ENCODE measurements around the gene POLR1A. TPM values are rescaled to one million over a fixed set of nuclear protein-coding genes. Genes with fewer than 3 reads are reported as not detected.

Gene POLR1A
- total RNA-seq, 1 donor: 17.4 TPM

GRCh38 chr2:86047575-86048382 lies 57.9 kb downstream of the POLR1A start:
- no peak for DNase-seq (ENCODE audit: insufficient read length, low spot score, missing footprints)
- no peaks in the 10 kb centered on the region for H3K4me1 ChIP-seq (ENCODE audit: insufficient read depth, low read length)
- peaks cover 81% of the 10 kb centered on the region for H3K36me3 ChIP-seq (ENCODE audit: insufficient read depth, low read length)
- H3K4me3 ChIP-seq (ENCODE audit: insufficient read depth, low read length): no peak overlapping the region
- no peaks in the 10 kb centered on the region for H4K20me1 ChIP-seq (ENCODE audit: insufficient read depth, low read length)
- H3K79me2 ChIP-seq (ENCODE audit: insufficient read depth, low read length): no peaks in the 10 kb centered on the region
- H2AFZ ChIP-seq (ENCODE audit: low read length): no peak overlapping the region
- H3K9me3 ChIP-seq (ENCODE audit: low read depth, low read length): no peaks in the 10 kb centered on the region
- H3K4me2 ChIP-seq (ENCODE audit: insufficient read depth, low read length): no peak overlapping the region
- H3K27ac ChIP-seq (ENCODE audit: low read depth, low read length): no peak overlapping the region
- H3K27me3 ChIP-seq (ENCODE audit: insufficient read depth, low read length): no peaks in the 10 kb centered on the region
- no peak for TF ChIP-seq CTCF (IDR thresholded peaks at IDR 0.05; ENCODE audit: extremely low read depth, low read depth, low read length)

GRCh38 chr2:86045541-86045940 lies 60.1 kb downstream of the POLR1A start:
- Histone ChIP-seq H2AFZ (ENCODE audit: low read length) (no peak overlapping the region), H3K9me3 (ENCODE audit: low read depth, low read length) (no peaks in the 10 kb centered on the region), H3K4me3 (ENCODE audit: insufficient read depth, low read length) (no peak overlapping the region), H3K79me2 (ENCODE audit: insufficient read depth, low read length) (no peaks in the 10 kb centered on the region), H3K27ac (ENCODE audit: low read depth, low read length) (no peak overlapping the region), H3K36me3 (ENCODE audit: insufficient read depth, low read length) (peaks cover 84% of the 10 kb centered on the region), H3K4me2 (ENCODE audit: insufficient read depth, low read length) (no peak overlapping the region), H4K20me1 (ENCODE audit: insufficient read depth, low read length) (no peaks in the 10 kb centered on the region), H3K4me1 (ENCODE audit: insufficient read depth, low read length) (no peaks in the 10 kb centered on the region), H3K27me3 (ENCODE audit: insufficient read depth, low read length) (no peaks in the 10 kb centered on the region)
- no peak for DNase-seq (ENCODE audit: insufficient read length, low spot score, missing footprints)
- TF ChIP-seq CTCF (IDR thresholded peaks at IDR 0.05; ENCODE audit: extremely low read depth, low read depth, low read length): no peak

- Histone ChIP-seq H3K4me1 (ENCODE audit: insufficient read depth, low read length) (no peaks in the 10 kb centered on the region), H3K79me2 (ENCODE audit: insufficient read depth, low read length) (no peaks in the 10 kb centered on the region), H2AFZ (ENCODE audit: low read length) (no peak overlapping the region), H3K4me3 (ENCODE audit: insufficient read depth, low read length) (no peak overlapping the region), H3K4me2 (ENCODE audit: insufficient read depth, low read length) (no peak overlapping the region), H4K20me1 (ENCODE audit: insufficient read depth, low read length) (no peaks in the 10 kb centered on the region), H3K27me3 (ENCODE audit: insufficient read depth, low read length) (no peaks in the 10 kb centered on the region), H3K27ac (ENCODE audit: low read depth, low read length) (no peak overlapping the region), H3K9me3 (ENCODE audit: low read depth, low read length) (no peaks in the 10 kb centered on the region), H3K36me3 (ENCODE audit: insufficient read depth, low read length) (peaks cover 88% of the 10 kb centered on the region)
- TF ChIP-seq CTCF (IDR thresholded peaks at IDR 0.05; ENCODE audit: extremely low read depth, low read depth, low read length): no peak
- DNase-seq (ENCODE audit: insufficient read length, low spot score, missing footprints): no peak
These were observed 61.1 kb downstream of the POLR1A start for GRCh38 chr2:86044614-86045013.

- H3K36me3 ChIP-seq (ENCODE audit: insufficient read depth, low read length): peaks cover 88% of the 10 kb centered on the region
- no peak overlapping the region for H3K4me2 ChIP-seq (ENCODE audit: insufficient read depth, low read length)
- no peaks in the 10 kb centered on the region for H3K27me3 ChIP-seq (ENCODE audit: insufficient read depth, low read length)
- no peak overlapping the region for H3K27ac ChIP-seq (ENCODE audit: low read depth, low read length)
- no peak for TF ChIP-seq CTCF (IDR thresholded peaks at IDR 0.05; ENCODE audit: extremely low read depth, low read depth, low read length)
- H3K4me3 ChIP-seq (ENCODE audit: insufficient read depth, low read length): no peak overlapping the region
- no peak overlapping the region for H2AFZ ChIP-seq (ENCODE audit: low read length)
- DNase-seq (ENCODE audit: insufficient read length, low spot score, missing footprints): no peak
- no peaks in the 10 kb centered on the region for H3K79me2 ChIP-seq (ENCODE audit: insufficient read depth, low read length)
- no peaks in the 10 kb centered on the region for H3K9me3 ChIP-seq (ENCODE audit: low read depth, low read length)
- H4K20me1 ChIP-seq (ENCODE audit: insufficient read depth, low read length): no peaks in the 10 kb centered on the region
- peaks cover 1% of the 10 kb centered on the region for H3K4me1 ChIP-seq (ENCODE audit: insufficient read depth, low read length)
These were observed 61.6 kb downstream of the POLR1A start for GRCh38 chr2:86044045-86044444.
